NCI-H2227 (cell line): ENCODE results near the gene PLCH1.

Experiments used
- DNase-seq: peaks from one replicate; lab custom pipeline; 2025; ENCODE audit not compliant: unreplicated experiment; lab: John Stamatoyannopoulos, UW

Gene PLCH1

GRCh38 chr3:155388417-155388816, 356.5 kb downstream of the PLCH1 start:
- DNase-seq, result no peak

DNA sequence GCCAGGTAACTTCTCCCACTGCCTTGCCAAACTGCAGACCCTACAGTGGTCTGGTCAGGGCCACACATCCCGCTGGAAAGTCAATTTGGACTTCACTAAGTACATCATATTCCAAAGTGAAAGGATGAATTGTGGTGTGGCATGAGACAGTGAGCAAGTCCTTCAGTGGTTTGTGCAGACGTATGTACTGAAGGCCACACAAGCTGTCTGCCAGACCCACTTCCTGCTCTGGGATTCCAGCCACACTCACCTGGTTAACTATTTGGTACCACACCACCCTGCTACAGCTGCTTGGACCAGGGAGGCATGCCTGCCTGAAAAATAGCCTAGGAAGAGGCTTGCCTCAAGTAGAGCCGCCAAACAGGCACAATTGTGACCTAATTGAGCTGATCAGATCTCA, 357.3 kb downstream of the PLCH1 start:
- no peak for DNase-seq

GRCh38 chr3:155386919-155387318, 358.0 kb downstream of the PLCH1 start:
- DNase-seq, result peak; percentile 25

DNA sequence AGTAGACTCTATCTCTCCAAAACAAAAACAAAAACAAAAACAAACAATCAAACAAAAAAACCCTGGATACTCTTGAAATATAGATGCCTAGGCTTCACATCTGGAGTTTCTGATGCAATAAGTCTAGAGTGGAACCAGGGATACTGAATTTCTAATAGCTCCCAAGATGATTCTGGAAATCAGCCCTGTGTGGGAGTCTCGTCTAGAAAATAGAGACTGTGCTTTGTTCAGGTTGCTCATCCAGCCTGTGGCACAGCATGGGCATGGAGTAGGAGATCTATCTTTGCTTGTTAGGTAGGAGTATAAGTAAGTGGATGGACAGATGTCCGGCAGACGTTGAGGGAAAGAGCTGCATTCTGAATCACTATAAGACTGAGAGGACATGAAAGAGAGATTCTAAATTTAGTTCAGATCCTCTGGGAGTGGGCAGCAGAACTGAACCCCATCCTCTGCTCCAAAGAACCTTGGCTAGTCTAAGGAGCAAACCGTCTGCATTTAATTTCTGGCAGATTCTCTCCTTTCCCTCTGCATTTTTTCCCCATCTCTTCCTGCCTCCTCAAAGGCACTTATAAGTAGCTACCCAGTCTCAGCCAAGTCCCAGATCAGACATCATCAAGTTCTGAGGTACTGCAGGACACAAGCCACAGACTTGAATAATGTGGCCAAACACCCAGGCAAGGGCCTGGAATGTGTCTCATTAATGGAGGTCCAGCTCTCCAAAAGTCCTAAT, 358.8 kb downstream of the PLCH1 start:
- no peak for DNase-seq

GRCh38 chr3:155382396-155383042, 362.4 kb downstream of the PLCH1 start:
- peak; percentile 83 for DNase-seq

GRCh38 chr3:155377847-155378246, 367.0 kb downstream of the PLCH1 start:
- DNase-seq, result no peak

- no peak for DNase-seq
Measured at GRCh38 chr3:155377071-155377470, 367.8 kb downstream of the PLCH1 start.

DNA sequence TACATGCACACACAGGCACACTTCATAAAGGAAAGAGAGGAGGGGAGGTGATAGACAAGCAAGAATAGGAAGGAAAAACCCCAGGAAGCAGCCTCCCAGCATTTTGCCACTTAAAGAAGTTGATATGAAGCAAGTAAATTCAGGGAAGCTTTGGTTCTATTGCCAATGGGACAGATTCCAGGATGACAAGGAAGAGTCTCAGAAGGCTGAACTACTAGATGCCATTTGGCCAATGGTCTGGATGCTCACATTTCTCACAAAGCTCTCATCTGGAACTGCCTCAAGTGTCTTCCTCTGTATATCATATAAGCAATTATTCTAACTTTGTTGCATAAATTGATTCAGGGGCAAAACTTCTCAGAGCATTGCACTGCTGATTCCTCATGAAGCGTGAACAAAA, 372.6 kb downstream of the PLCH1 start:
- no peak for DNase-seq

GRCh38 chr3:155370764-155371503, 373.9 kb downstream of the PLCH1 start:
- DNase-seq, result no peak

GRCh38 chr3:155370198-155370597, 374.7 kb downstream of the PLCH1 start:
- DNase-seq, result no peak

GRCh38 chr3:155369735-155370134, 375.1 kb downstream of the PLCH1 start:
- no peak for DNase-seq

DNA sequence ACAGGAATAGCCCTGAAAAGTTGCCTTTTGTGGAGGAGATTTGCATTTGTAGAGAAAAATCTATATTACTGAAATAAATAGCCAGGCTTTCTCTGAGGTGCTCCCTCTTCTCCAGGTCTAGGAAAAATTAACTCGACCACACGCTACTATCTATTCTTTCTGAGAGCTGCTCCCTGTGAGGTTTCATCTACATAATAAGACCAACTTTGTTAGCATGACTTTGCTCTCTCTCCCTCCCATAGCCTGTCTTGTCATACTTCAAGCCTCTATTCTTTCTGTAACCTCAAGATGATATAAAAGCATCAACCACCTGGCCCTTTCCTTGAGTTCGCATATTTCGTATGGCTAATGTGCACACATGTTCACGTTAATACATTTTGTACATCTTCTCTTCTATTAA, 375.6 kb downstream of the PLCH1 start:
- DNase-seq, result no peak

DNA sequence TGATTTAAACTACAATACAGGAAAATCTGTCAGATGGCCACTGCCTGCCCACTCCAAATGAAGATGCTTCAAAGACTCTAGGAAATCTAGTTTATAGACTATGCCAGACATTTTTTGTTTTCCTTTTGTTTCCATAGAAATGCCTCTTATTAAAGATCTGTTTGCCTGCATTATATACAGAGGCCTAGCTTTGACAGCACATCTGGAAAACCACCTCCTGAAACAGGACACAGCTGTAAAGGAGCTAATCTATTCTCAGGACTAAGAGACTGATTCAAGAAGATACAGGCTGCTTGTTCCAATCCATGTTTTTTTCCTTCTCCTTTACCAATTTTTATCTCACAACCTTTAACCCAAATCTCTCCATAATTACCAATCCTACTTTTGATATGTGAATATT, 376.1 kb downstream of the PLCH1 start:
- DNase-seq, result no peak

- DNase-seq, result no peak
Measured at GRCh38 chr3:155367506-155367905, 377.4 kb downstream of the PLCH1 start.

DNA sequence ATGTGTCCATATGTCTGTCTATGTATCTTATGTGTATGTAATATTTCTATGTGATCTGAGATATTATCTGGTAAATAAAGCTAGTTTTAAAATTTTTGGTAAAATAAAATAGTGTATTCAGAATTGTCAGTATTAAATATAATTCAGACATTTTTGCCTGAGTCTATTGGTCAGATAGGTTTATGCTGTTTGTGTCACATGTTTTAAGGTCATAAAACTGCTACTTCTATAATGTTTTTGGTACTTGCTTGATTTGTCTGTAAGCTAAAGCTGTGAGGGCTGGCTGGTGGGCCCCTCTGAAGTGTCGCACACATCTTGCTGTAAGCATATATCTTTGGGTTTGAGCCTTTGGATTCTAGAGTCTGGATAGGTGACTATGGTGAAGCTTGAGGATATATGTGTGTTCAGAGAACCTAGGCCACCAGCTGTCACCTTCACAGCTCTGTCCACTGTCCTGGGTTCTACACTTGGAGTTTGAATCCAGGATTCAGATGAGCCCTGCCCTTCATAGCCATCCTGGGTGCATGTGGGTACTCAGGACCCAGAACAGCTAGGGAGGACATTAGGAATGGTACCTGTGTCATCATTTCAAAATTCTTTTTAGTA, 379.6 kb downstream of the PLCH1 start:
- no peak for DNase-seq

DNA sequence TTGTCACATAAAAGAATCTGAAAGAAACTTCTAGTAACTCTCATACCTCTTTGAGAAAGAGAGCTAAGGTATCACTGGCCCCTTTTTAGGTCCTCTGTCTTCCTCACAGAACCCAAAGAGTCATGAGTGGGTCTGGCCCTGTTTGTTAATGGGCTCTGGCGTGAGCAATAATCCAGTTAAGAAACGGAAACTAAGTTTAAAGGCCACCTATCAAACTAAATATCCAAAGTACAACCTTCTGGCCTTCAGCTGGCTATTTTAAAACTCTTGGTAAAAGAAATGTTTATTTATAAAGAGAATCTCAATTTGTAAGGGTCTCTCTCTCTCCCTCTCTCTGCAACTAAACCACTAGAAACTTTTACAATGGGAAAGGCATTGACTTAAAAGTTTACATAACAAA, 380.4 kb downstream of the PLCH1 start:
- no peak for DNase-seq

DNA sequence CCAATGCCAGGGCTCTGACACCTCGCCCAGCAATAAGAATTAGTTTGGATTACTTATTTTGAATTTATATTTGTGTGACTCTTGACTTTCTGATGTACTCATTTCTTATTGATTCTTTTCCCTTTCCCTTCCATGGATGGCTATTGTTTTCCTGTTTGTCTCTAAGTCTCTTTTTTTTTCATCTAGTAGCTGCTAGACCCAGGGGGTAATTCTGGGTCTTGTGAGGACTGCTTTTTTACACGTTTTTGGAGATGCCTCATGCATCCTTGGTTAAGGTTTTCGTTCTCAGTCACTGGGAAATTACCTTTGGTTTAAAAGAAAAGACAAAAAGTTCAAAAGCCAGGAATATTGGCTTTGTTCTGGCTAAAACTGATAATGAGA, 381.2 kb downstream of the PLCH1 start:
- DNase-seq, result no peak

- DNase-seq, result peak; percentile 2
Measured at GRCh38 chr3:155362808-155363689, 381.8 kb downstream of the PLCH1 start.

- DNase-seq, result no peak
Measured at GRCh38 chr3:155360281-155360680, 384.6 kb downstream of the PLCH1 start.

DNA sequence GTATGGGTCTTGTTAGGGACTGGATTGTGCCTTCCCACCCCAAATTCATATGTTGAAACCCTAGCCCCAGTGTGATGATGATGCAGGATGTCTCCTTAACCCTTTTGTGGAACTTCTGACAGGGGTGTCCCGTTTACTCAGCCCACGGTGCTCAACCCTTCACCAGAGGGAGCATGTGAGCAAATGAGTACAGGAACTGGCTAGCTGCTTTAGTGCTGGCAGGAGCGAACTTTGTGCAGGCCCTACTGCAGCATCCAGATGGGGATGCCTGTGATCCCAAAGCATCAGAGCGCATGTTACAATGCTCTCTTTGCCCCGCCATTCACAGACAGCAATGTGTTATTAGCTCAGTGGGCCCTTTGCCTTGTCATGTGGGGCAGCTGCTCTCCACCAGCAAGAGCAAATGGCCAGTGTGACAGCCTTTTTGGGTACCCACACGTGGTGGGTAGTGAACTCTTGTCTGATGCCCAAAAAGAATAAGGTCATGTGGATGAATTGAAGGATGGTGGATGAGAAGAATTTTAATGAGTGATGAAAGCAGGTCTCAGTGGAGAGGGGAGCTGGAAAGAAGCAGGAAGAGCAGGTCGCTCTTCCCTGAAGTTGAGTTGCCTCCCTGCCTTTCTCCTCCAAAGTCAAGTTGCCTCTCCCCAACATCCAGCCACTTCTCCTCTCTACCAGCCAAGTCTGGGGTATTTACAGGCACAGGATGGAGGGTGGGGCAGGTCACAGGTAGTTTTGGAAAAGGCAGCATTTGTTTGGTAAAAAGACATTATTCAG, 388.1 kb downstream of the PLCH1 start:
- no peak for DNase-seq
